AG09319 (cell line): ENCODE data around the gene ARRDC4.

ENCODE experiments used
- DNase-seq: peaks from one replicate; pipeline ENCODE4 v3.0.0-alpha.2; 2010; ENCODE audit warnings: low read depth; ENCODE audit errors: extremely low read depth
- TF ChIP-seq, protein P1 (sequence below): IDR thresholded peaks from 2 replicates; pipeline ENCODE4 v1.5.1; 2011; ENCODE audit warnings: low read depth, mild to moderate bottlenecking, inconsistent platforms, low read length, moderate library complexity

Gene ARRDC4

DNA sequence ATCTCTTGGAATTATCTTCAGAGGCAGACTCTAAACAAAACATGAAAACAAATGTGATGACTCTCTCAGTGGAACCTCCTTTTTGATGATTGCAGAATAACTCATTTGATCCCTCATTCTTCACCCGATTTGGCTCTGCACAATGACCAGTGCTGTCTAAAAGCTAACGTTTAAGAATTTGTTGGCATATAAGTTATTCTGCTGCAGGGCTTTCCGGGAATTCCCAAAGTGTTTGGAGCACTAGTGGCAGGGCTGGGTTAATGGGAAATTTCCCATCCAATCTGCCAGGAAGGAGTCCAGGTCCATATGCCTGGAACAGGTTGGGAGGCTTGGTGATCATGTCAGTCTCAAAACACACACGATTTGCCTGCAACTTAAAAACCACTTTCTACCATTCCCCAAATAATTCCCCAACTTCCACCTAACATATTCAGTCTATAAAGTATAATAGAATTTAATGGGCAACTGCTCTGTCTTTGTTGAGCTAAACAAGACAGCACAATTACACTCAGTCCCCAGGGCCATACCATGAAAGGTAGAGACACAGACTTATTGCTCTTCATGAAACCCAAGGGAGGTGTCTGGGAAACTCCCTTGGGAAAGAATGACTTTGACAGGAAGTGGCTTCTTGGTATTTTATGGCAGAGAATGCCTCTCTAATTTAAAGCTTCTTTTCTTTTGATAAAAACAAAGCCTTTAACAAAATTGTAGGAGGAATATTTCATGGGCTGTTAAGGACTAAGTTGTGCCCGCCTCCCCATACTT is 38.0 kb downstream of the ARRDC4 start:
- DNase-seq = no peak
- TF ChIP-seq, protein P1, sequence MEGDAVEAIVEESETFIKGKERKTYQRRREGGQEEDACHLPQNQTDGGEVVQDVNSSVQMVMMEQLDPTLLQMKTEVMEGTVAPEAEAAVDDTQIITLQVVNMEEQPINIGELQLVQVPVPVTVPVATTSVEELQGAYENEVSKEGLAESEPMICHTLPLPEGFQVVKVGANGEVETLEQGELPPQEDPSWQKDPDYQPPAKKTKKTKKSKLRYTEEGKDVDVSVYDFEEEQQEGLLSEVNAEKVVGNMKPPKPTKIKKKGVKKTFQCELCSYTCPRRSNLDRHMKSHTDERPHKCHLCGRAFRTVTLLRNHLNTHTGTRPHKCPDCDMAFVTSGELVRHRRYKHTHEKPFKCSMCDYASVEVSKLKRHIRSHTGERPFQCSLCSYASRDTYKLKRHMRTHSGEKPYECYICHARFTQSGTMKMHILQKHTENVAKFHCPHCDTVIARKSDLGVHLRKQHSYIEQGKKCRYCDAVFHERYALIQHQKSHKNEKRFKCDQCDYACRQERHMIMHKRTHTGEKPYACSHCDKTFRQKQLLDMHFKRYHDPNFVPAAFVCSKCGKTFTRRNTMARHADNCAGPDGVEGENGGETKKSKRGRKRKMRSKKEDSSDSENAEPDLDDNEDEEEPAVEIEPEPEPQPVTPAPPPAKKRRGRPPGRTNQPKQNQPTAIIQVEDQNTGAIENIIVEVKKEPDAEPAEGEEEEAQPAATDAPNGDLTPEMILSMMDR = no peak

DNA sequence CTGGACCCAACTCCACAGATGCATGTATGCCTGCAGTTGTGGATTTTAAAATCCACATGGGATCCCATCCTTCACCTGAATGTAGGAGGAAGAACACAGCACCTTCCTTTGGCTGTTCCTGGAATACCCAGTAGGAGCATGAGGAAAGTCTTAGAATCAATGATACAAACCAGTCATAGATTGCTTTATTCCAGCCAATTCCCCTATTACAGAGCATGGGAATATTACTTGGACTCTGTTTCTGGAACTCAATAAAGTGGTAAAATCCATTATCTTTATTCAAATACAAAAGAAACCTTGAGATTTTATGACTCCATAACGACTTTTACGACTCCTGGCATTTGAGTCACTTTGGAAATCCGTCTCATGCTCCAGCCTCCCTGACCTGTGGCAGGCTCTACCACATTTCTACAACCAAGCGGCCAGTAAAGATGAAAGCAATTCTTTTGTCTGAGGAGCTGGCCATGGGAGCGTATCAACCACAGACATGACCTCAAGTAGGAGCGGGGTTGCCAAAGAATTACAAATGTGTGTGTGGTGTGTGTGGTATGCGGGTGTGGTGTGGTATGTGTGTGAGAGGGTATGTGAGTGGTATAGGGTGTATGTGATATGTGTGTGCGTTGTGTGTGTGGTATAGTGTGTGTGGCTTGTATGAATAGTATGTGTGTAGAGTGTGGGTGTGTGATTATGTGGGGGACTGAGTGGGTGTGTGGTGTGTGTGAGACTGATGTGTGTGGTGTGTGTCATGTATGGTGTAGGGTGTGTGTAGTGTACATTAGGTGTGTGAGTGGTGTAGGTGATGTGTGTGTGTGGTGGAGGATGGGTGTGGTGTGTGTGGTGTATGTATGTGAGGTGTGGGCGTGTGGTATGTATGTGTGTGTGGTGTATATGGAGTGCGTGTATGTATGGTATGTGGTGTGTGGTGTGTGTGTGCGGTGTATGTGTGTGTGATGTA is 40.0 kb downstream of the ARRDC4 start:
- DNase-seq = no peak

GRCh38 chr15:98001663-98002194 is 41.2 kb downstream of the ARRDC4 start:
- TF ChIP-seq, protein P1 = no peak
- no peak for DNase-seq

More for the DNA sequence above, 40.0 kb downstream of the ARRDC4 start:
- TF ChIP-seq, protein P1 = no peak

GRCh38 chr15:98002419-98002818 is 41.9 kb downstream of the ARRDC4 start:
- TF ChIP-seq, protein P1 = no peak
- DNase-seq = no peak

DNA sequence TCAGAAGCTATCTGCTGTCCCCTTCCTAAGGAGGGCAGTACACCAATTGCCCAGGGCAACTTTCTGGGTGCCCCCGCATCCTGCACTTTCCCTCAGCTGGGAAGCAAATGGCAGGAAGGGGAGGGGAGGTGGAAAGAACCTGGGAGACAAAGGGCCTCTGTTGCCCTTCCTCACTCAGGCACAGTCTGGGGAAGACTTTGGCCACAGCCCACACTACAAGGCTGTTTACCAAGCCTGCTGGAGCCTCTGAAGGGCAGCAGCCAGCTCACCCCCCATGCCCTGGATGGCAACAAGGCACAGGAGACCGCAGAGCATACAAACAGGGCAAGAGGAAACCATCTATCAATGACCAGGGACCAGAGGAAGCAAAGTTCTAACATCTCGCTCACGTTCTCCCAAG is 42.4 kb downstream of the ARRDC4 start:
- TF ChIP-seq, protein P1 = no peak
- no peak for DNase-seq

GRCh38 chr15:98003518-98003917 is 43.0 kb downstream of the ARRDC4 start:
- DNase-seq = no peak
- TF ChIP-seq, protein P1 = no peak

GRCh38 chr15:98003996-98004395 is 43.5 kb downstream of the ARRDC4 start:
- TF ChIP-seq, protein P1 = no peak
- DNase-seq = no peak
